HG03439 (cell line): ENCODE data around the gene ATG7.
"Not testable (repeated sequence)": the region's sequence is repeated elsewhere in the genome, so short reads cannot be mapped to it uniquely, and the experiment has no call there.

ENCODE experiments used
- ATAC-seq: cut with Tn5 transposase; IDR thresholded peaks from one replicate; pipeline ENCODE4 v1.9.1; 2021; ENCODE audit warnings: mild to moderate bottlenecking, moderate library complexity; ENCODE audit not compliant: unreplicated experiment

Gene ATG7

GRCh38 chr3:11498646-11499045 lies 226.4 kb downstream of the ATG7 start:
- no peak for ATAC-seq

GRCh38 chr3:11499144-11499543 lies 226.9 kb downstream of the ATG7 start:
- no peak for ATAC-seq

GRCh38 chr3:11502413-11502812 lies 230.2 kb downstream of the ATG7 start:
- not testable (repeated sequence) for ATAC-seq

GRCh38 chr3:11507719-11508118 lies 235.5 kb downstream of the ATG7 start:
- ATAC-seq: no peak

GRCh38 chr3:11508346-11509172 lies 236.4 kb downstream of the ATG7 start:
- ATAC-seq: no peak

- ATAC-seq: no peak
Observed at GRCh38 chr3:11509173-11510000, 237.2 kb downstream of the ATG7 start.

- no peak for ATAC-seq
Observed at GRCh38 chr3:11510001-11510340, 237.8 kb downstream of the ATG7 start.

- no peak for ATAC-seq
Observed at GRCh38 chr3:11510356-11510755, 238.2 kb downstream of the ATG7 start.

- ATAC-seq: not testable (repeated sequence)
Observed at GRCh38 chr3:11511606-11512005, 239.4 kb downstream of the ATG7 start.

- ATAC-seq: not testable (repeated sequence)
Observed at GRCh38 chr3:11513125-11513816, 241.1 kb downstream of the ATG7 start.

GRCh38 chr3:11513817-11514135 lies 241.6 kb downstream of the ATG7 start:
- no peak for ATAC-seq

- ATAC-seq: no peak
Observed at GRCh38 chr3:11514191-11514821, 242.1 kb downstream of the ATG7 start.

GRCh38 chr3:11517601-11518000 lies 245.4 kb downstream of the ATG7 start:
- ATAC-seq: no peak

GRCh38 chr3:11521167-11521566 lies 249.0 kb downstream of the ATG7 start:
- ATAC-seq: no peak

GRCh38 chr3:11522398-11522715 lies 250.2 kb downstream of the ATG7 start:
- no peak for ATAC-seq

- no peak for ATAC-seq
Observed at GRCh38 chr3:11522953-11523571, 250.9 kb downstream of the ATG7 start.

- no peak for ATAC-seq
Observed at GRCh38 chr3:11523572-11524101, 251.4 kb downstream of the ATG7 start.

GRCh38 chr3:11526121-11526520 lies 253.9 kb downstream of the ATG7 start:
- ATAC-seq: not testable (repeated sequence)

- ATAC-seq: no peak
Observed at GRCh38 chr3:11529281-11529680, 257.1 kb downstream of the ATG7 start.

- no peak for ATAC-seq
Observed at GRCh38 chr3:11530153-11530721, 258.0 kb downstream of the ATG7 start.
